GM19438 (cell line): ENCODE data around the gene CLSTN2.

ENCODE experiments used
- ATAC-seq: cut with Tn5 transposase; IDR thresholded peaks from one replicate; pipeline ENCODE4 v1.9.1; 2021; ENCODE audit warnings: low read depth; ENCODE audit not compliant: unreplicated experiment

Gene CLSTN2

GRCh38 chr3:139940622-139941021 is 5.6 kb downstream of the CLSTN2 start:
- ATAC-seq, result no peak

GRCh38 chr3:139941580-139941979 is 6.6 kb downstream of the CLSTN2 start:
- ATAC-seq, result no peak

- no peak for ATAC-seq
Measured at GRCh38 chr3:139944256-139944910, 9.4 kb downstream of the CLSTN2 start.

- no peak for ATAC-seq
Measured at GRCh38 chr3:139945386-139945785, 10.4 kb downstream of the CLSTN2 start.

GRCh38 chr3:139945942-139946341 is 11.0 kb downstream of the CLSTN2 start:
- no peak for ATAC-seq

GRCh38 chr3:139948467-139948866 is 13.5 kb downstream of the CLSTN2 start:
- no peak for ATAC-seq

GRCh38 chr3:139948898-139949297 is 13.9 kb downstream of the CLSTN2 start:
- ATAC-seq, result no peak

GRCh38 chr3:139953131-139953910 is 18.3 kb downstream of the CLSTN2 start:
- ATAC-seq, result no peak

- no peak for ATAC-seq
Measured at GRCh38 chr3:139954146-139954860, 19.3 kb downstream of the CLSTN2 start.

GRCh38 chr3:139957844-139958243 is 22.9 kb downstream of the CLSTN2 start:
- no peak for ATAC-seq

- no peak for ATAC-seq
Measured at GRCh38 chr3:139969386-139969785, 34.4 kb downstream of the CLSTN2 start.

- ATAC-seq, result no peak
Measured at GRCh38 chr3:139970526-139970925, 35.5 kb downstream of the CLSTN2 start.

- ATAC-seq, result no peak
Measured at GRCh38 chr3:139974809-139975425, 39.9 kb downstream of the CLSTN2 start.

GRCh38 chr3:139975594-139976365 is 40.8 kb downstream of the CLSTN2 start:
- no peak for ATAC-seq

- no peak for ATAC-seq
Measured at GRCh38 chr3:139978966-139979365, 44.0 kb downstream of the CLSTN2 start.

- ATAC-seq, result no peak
Measured at GRCh38 chr3:139979991-139980390, 45.0 kb downstream of the CLSTN2 start.

- ATAC-seq, result no peak
Measured at GRCh38 chr3:139982404-139982803, 47.4 kb downstream of the CLSTN2 start.

- ATAC-seq, result no peak
Measured at GRCh38 chr3:139985576-139985975, 50.6 kb downstream of the CLSTN2 start.

- ATAC-seq, result no peak
Measured at GRCh38 chr3:139987908-139988307, 52.9 kb downstream of the CLSTN2 start.

GRCh38 chr3:139988472-139989156 is 53.6 kb downstream of the CLSTN2 start:
- ATAC-seq, result no peak
